IPS-18a (cell line): ENCODE measurements around the gene CELF3.
"Not testable (repeated sequence)": the region's sequence is repeated elsewhere in the genome, so short reads cannot be mapped to it uniquely, and the experiment has no call there.

Experiments
- H3K27ac ChIP-seq: one replicate; pipeline ENCODE4 v1.5.1; 2013; ENCODE audit warnings: low read length
- H3K27me3 ChIP-seq: one replicate; pipeline ENCODE4 v1.6.1; 2013; ENCODE audit warnings: mild to moderate bottlenecking, low read length; ENCODE audit not compliant: control insufficient read depth, insufficient read depth
- H3K36me3 ChIP-seq: one replicate; pipeline ENCODE4 v1.6.1; 2013; ENCODE audit warnings: low read depth, low read length; ENCODE audit not compliant: control insufficient read depth
- H3K4me1 ChIP-seq: one replicate; pipeline ENCODE4 v1.6.1; 2013; ENCODE audit warnings: low read depth, low read length; ENCODE audit not compliant: control insufficient read depth
- H3K4me3 ChIP-seq: one replicate; pipeline ENCODE4 v1.5.1; 2013; ENCODE audit warnings: low read length
- H3K9ac ChIP-seq: one replicate; pipeline ENCODE4 v1.6.1; 2013; ENCODE audit warnings: mild to moderate bottlenecking, low read length, moderate library complexity
- H3K9me3 ChIP-seq: one replicate; pipeline ENCODE4 v1.6.1; 2013; ENCODE audit warnings: low read depth, low read length; ENCODE audit not compliant: control insufficient read depth

CELF3 gene

DNA sequence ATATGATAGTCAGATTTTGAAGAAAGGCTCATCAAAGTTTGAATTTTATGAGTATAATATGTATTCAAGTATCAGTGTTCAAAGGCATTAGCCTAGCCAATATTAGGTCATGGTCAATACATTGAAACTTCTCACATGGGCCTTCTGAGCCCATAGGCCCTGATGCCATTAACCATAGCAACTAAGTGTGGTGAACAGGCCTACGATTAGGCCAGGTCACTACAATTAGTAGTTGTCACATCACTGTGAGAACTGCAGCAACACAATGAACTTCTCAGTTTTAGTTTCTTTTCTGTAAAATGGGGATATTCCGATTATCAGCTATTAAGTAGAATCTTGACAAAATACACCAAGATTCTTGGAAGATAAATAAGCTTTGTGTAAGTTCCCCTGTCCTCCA lies 30.0 kb downstream of the CELF3 start:
- H3K27ac ChIP-seq: no peak overlapping the region
- H3K36me3 ChIP-seq: peaks cover 12% of the 10 kb centered on the region
- H3K4me1 ChIP-seq: no peaks in the 10 kb centered on the region
- no peaks in the 10 kb centered on the region for H3K27me3 ChIP-seq
- no peaks in the 10 kb centered on the region for H3K9me3 ChIP-seq
- H3K9ac ChIP-seq: no peak overlapping the region
- H3K4me3 ChIP-seq: no peak overlapping the region

DNA sequence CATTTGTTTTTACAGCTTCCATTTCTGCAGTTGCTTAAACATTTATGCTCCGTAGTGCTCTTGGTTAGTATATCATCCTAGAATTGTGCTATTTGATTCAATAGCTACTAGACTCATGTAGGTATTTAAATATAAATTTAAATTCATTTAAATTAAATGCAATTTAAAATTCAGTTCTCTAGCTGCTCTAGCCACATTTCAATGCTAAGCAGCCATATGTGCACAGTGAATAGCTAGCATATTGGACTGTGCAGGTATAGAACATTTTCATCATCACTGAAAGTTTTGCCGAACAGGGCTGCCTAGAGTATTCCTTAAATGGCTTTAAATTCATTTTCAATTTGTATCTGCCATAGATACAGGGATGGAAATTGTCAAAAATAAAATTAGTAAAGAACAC lies 32.5 kb downstream of the CELF3 start:
- H3K9ac ChIP-seq: no peak overlapping the region
- H3K36me3 ChIP-seq: peaks cover 12% of the 10 kb centered on the region
- no peaks in the 10 kb centered on the region for H3K27me3 ChIP-seq
- H3K4me1 ChIP-seq: no peaks in the 10 kb centered on the region
- H3K9me3 ChIP-seq: no peaks in the 10 kb centered on the region
- no peak overlapping the region for H3K27ac ChIP-seq
- H3K4me3 ChIP-seq: no peak overlapping the region

DNA sequence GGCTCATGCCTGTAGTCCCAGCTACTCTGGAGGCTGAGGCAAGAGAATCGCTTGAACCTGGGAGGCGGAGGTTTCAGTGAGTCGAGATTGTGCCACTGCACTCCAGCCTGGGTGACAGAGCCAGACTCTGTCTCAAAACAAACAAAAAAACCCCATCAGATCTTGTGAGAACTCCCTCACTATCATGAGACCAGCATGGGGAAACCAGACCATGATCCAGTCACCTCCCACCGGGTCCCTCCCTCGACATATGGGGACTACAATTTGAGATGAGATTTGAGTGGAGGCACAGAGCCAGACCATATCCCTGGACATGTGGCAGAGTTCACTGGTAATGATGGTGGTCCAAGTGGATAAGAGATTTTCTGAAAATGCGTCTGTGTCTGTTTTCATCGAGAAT lies 33.7 kb downstream of the CELF3 start:
- not testable (repeated sequence) for H3K4me3 ChIP-seq, H3K9me3 ChIP-seq, H3K27me3 ChIP-seq, H3K9ac ChIP-seq, H3K4me1 ChIP-seq, H3K27ac ChIP-seq
- H3K36me3 ChIP-seq: peaks cover 15% of the 10 kb centered on the region

DNA sequence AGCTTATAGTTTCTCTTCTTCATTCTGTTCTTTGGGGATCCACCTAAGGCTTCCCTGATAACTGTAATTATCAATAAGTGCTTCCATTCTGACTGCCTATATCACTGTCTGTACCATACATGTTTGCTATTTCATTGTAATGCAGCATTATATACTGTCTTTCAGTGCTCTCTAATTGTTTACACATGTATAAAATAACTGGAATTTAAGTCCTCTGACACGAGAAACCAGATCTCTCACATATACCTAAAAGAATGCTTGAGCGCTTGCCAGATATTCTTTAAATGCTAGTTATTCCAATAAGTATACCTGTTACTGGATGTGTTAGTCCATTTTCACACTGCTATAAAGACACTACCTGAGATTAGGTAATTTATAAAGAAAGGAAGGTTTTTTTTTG lies 34.7 kb downstream of the CELF3 start:
- Histone ChIP-seq H3K4me3 (no peak overlapping the region), H3K4me1 (no peaks in the 10 kb centered on the region), H3K27ac (no peak overlapping the region), H3K9ac (no peak overlapping the region), H3K36me3 (peaks cover 16% of the 10 kb centered on the region), H3K27me3 (no peaks in the 10 kb centered on the region), H3K9me3 (no peaks in the 10 kb centered on the region)

DNA sequence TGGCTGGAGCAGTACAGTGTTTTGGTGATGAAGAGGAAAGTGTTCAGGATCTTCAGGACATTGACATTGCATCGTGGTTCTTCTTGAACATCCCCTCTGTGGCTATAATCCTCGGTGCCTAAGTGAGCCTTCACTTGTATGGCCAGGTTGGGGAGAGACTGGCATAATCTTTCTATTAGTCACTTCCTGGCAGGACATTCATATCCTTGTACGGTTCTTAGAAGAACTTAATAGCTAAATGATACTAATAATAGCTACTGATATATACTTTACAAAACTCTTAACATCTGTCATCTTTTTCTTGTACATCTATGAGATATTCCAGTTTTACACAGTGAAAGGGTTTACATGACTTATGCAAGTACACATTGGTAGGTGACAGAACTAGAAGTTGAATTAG lies 35.8 kb downstream of the CELF3 start:
- Histone ChIP-seq H3K4me3 (no peak overlapping the region), H3K9ac (no peak overlapping the region), H3K27me3 (no peaks in the 10 kb centered on the region), H3K9me3 (no peaks in the 10 kb centered on the region), H3K4me1 (no peaks in the 10 kb centered on the region), H3K27ac (no peak overlapping the region), H3K36me3 (peaks cover 16% of the 10 kb centered on the region)

DNA sequence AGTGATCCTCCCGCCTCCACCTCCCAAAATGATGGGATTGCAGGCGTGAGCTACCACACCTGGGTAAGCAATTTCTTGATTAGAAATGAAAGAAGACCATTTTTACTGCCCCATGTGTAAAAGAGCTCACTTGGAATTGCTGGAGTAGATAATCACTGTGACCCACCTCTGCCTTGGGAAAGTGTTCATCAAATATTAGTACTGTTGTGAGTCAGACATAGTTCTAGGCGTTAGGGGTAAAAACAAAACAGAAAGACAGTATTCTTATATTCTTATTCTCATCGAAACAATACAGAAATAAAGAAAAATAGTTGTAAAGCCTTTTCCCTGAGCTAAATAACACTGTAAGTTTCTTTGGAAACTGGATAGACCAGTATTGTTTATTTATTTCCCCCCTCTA lies 36.2 kb downstream of the CELF3 start:
- no peaks in the 10 kb centered on the region for H3K27me3 ChIP-seq
- H3K4me1 ChIP-seq: no peaks in the 10 kb centered on the region
- no peaks in the 10 kb centered on the region for H3K9me3 ChIP-seq
- H3K36me3 ChIP-seq: peaks cover 16% of the 10 kb centered on the region
- no peak overlapping the region for H3K4me3 ChIP-seq
- no peak overlapping the region for H3K9ac ChIP-seq
- H3K27ac ChIP-seq: no peak overlapping the region

DNA sequence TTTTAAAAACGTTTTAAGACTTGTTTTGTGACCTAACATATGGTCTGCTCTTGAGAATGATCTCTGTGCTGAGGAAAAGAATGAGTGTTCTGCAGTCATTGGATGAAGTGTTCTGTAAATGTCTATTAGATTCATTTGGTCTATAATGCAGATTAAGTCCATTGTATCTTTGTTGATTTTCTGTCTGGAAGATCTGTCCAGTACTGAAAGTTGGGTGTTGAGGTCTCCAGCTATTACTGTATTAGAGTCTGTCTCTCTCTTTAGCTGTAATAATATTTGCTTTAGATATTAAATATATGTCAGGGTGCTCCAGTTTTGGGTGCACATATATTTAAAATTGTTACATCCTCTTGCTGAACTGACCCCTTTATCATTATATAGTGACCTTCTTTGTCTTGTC lies 43.2 kb downstream of the CELF3 start:
- Histone ChIP-seq H3K9ac (no peak overlapping the region), H3K4me3 (no peak overlapping the region), H3K9me3 (no peaks in the 10 kb centered on the region), H3K27ac (no peak overlapping the region), H3K36me3 (peaks cover 20% of the 10 kb centered on the region), H3K4me1 (no peaks in the 10 kb centered on the region), H3K27me3 (no peaks in the 10 kb centered on the region)

DNA sequence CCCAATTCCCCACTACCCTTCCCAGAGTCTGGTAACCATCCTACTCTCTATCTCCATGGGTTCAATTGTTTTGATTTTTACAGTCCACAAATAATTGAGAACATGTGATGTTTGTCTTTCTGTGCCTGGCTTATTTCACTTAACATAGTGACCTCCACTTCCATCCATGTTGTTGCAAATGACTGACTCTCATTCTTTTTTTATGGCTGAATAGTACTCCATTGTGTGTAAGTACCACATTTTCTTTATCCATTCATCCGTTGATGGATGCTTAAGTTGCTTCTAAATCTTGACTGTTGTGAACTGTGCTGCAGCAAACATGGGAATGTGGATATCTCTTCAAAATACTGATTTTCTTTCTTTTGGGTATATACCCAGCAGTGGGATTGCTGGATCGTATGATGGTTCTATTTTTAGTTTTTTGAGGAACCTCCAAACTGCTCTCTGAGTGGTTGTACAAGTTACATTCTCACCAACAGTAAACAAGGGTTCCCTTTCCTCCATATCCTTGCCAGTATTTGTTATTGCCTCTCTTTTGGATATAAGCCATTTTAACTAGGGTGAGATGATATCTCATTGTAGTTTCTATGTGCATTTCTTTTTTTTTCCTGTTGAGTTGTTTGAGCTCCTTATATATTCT lies 46.4 kb downstream of the CELF3 start:
- not testable (repeated sequence) for H3K9me3 ChIP-seq, H3K27ac ChIP-seq, H3K4me3 ChIP-seq, H3K4me1 ChIP-seq, H3K9ac ChIP-seq, H3K27me3 ChIP-seq
- peaks cover 28% of the 10 kb centered on the region for H3K36me3 ChIP-seq

DNA sequence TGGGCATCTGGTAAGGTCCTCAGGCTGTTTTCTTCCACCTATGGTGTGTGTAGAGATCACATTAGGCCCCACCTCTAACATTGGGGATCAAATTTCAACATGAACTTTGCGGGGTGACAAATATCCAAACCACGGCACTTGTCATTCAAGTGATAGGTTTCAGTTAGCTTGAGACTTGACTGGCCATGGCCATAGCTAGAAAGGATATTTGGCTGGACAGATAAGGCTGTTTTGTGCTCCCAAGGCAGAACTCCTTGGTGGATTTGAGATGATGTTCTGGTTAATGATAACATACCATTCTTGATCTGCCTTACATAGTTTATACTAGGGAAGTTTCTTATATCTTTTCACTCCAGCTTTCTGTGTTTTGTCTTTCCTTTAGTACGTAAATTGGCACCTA lies 48.5 kb downstream of the CELF3 start:
- H3K4me1 ChIP-seq: no peaks in the 10 kb centered on the region
- H3K9ac ChIP-seq: no peak overlapping the region
- H3K4me3 ChIP-seq: no peak overlapping the region
- no peaks in the 10 kb centered on the region for H3K27me3 ChIP-seq
- H3K36me3 ChIP-seq: peaks cover 32% of the 10 kb centered on the region
- H3K27ac ChIP-seq: no peak overlapping the region
- H3K9me3 ChIP-seq: no peaks in the 10 kb centered on the region

DNA sequence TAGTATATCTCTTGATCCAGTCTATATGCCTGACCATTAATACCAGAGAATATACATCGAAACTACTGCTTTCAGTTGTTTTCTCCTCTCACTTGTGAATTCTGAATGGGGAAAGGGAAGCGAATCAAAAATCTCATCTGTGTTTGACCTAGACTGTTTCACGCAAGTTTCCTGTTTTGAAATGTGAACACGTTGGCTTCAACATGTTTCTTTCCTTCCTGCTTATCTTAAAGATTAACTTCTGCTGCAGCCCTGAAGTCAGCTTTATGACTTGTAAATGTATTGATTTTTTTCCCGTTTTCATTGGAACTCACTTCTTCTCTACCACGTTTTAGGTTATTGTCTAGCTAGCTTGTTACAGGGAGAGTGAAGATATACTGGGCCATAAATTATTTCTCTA lies 54.9 kb downstream of the CELF3 start:
- Histone ChIP-seq H3K4me1 (no peaks in the 10 kb centered on the region), H3K4me3 (no peak overlapping the region), H3K27ac (no peak overlapping the region), H3K27me3 (no peaks in the 10 kb centered on the region), H3K36me3 (peaks cover 49% of the 10 kb centered on the region), H3K9ac (no peak overlapping the region), H3K9me3 (no peaks in the 10 kb centered on the region)

DNA sequence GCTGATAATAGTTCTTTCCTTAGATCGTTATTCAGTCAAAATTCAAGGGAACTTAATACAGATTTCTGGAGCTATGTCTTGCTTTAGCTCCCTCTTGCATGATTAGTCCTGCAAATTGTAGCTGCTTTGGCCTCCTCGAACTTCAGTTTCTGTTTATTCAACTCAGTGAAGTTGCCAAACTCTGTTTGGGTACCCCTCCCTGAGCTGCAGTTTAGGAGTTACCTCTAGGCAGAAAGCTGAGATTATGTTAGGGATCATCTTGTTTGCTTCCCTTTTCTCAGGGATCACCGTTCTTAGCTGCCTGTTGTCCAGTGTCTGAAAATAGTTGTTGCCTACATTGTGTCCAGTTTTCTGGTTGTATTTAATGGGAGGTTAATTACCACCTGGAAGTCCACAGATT lies 61.2 kb downstream of the CELF3 start:
- Histone ChIP-seq H3K4me3 (no peak overlapping the region), H3K27ac (no peak overlapping the region), H3K27me3 (no peaks in the 10 kb centered on the region), H3K4me1 (no peaks in the 10 kb centered on the region), H3K9ac (no peak overlapping the region), H3K36me3 (peaks cover 19% of the 10 kb centered on the region), H3K9me3 (no peaks in the 10 kb centered on the region)

DNA sequence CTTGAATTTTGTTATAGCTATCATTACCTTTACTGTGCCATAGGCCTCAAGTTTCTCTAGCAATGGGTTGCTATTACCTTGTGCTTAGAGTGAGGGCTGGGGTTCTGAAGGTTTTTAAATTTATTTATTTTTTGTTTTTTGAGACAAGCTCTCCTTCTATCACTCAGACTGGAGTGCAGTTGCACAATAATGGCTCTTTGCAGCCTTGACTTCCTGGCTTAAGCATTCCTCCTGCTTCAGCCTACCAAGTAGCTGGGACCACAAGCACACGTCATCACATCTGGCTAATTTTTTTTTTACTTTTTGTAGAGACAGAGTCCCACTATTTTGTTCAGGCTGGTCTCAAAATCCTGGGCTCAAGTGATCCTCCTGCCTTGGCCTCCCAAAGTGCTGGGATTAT lies 63.2 kb downstream of the CELF3 start:
- Histone ChIP-seq H3K4me1 (no peaks in the 10 kb centered on the region), H3K9ac (no peak overlapping the region), H3K27me3 (no peaks in the 10 kb centered on the region), H3K9me3 (no peaks in the 10 kb centered on the region), H3K27ac (no peak overlapping the region), H3K36me3 (peaks cover 4% of the 10 kb centered on the region), H3K4me3 (no peak overlapping the region)
